HK-2 (cell line): Measurements from ENCODE around the gene COX14.
"Not testable (repeated sequence)": the region's sequence is repeated elsewhere in the genome, so short reads cannot be mapped to it uniquely, and the experiment has no call there.

Experiments used
- DNase-seq: peaks from one replicate; pipeline ENCODE4 v3.0.0-alpha.2; 2018; ENCODE audit not compliant: unreplicated experiment

The COX14 gene

GRCh38 chr12:50154947-50155346 lies 42.9 kb downstream of the COX14 start:
- not testable (repeated sequence) for DNase-seq

- DNase-seq = no peak
Measured at GRCh38 chr12:50156641-50157040, 44.6 kb downstream of the COX14 start.

- no peak for DNase-seq
Measured at GRCh38 chr12:50157259-50157658, 45.2 kb downstream of the COX14 start.

- no peak for DNase-seq
Measured at GRCh38 chr12:50160643-50161042, 48.6 kb downstream of the COX14 start.

- DNase-seq = no peak
Measured at GRCh38 chr12:50162230-50162629, 50.2 kb downstream of the COX14 start.

- no peak for DNase-seq
Measured at GRCh38 chr12:50164963-50165362, 52.9 kb downstream of the COX14 start.

GRCh38 chr12:50166799-50167048 lies 54.7 kb downstream of the COX14 start:
- DNase-seq = peak; percentile 57

- DNase-seq = peak; percentile 99
Measured at GRCh38 chr12:50167049-50167828, 55.2 kb downstream of the COX14 start, which contains the start of gene CERS5. TSS of gene CERS5 (minus strand) at chr12:50167369. CDS start at chr12:50167297, 72 bp downstream.
